CD4-positive, alpha-beta T cell (primary cell): Measurements from ENCODE around the gene MTHFS. TPM values are rescaled to one million over a fixed set of nuclear protein-coding genes. Genes with fewer than 3 reads are reported as not detected.
"Not testable (repeated sequence)": the region's sequence is repeated elsewhere in the genome, so short reads cannot be mapped to it uniquely, and the experiment has no call there.

ENCODE experiments used
- ATAC-seq: fragments of 200-7000 bp; cut with Tn5 transposase; one replicate; pipeline ENCODE4 v1.10.0; 2022; ENCODE audit warnings: mild to moderate bottlenecking; ENCODE audit not compliant: poor library complexity
- CTCF ChIA-PET: fragments of 350-600 bp; sonication (Branson Sonifier 250); formaldehyde crosslinking; loops from one replicate; lab custom pipeline; 2021; ENCODE audit warnings: antibody characterized with exemption, inconsistent platforms; lab: Charles Lee
- POLR2A ChIA-PET: fragments of 350-600 bp; sonication (Branson Sonifier 250); formaldehyde crosslinking; loops from one replicate; lab custom pipeline; 2021; ENCODE audit warnings: antibody characterized with exemption, inconsistent platforms; lab: Charles Lee
- DNase-seq, 14 experiments: peaks; one replicate each; pipeline ENCODE4 v3.0.0-alpha.2; 2013 to 2020; ENCODE audit warnings: mixed read lengths in 2 of 14
- H3K27ac ChIP-seq, 2 donors: one replicate each; pipeline versions ENCODE4 v1.5.1 to v1.7.0; 2013; ENCODE audit warnings: low read length in 2 of 2, low read depth in 1 of 2, mild to moderate bottlenecking in 1 of 2
- H3K27me3 ChIP-seq, 2 experiments: 1 replicate in 1 of 2; 2 replicates in 1 of 2; pipeline versions ENCODE4 v1.6.1 to v1.7.0; 2013; ENCODE audit warnings: low read length in 2 of 2, control low read depth in 1 of 2, mild to moderate bottlenecking in 1 of 2, moderate library complexity in 1 of 2; ENCODE audit not compliant: insufficient read depth in 2 of 2, control insufficient read depth in 1 of 2
- H3K36me3 ChIP-seq: one replicate; pipeline ENCODE4 v1.6.1; 2013; ENCODE audit warnings: low read length, control low read depth; ENCODE audit not compliant: insufficient read depth
- H3K4me1 ChIP-seq: one replicate; pipeline ENCODE4 v1.6.1; 2013; ENCODE audit warnings: low read length, control low read depth; ENCODE audit not compliant: insufficient read depth
- H3K4me3 ChIP-seq: one replicate; pipeline ENCODE4 v1.5.1; 2013; ENCODE audit warnings: mild to moderate bottlenecking, low read length, moderate library complexity
- H3K9me3 ChIP-seq, 2 experiments: 1 replicate in 1 of 2; 2 replicates in 1 of 2; pipeline versions ENCODE4 v1.6.1 to v1.7.0; 2013; ENCODE audit warnings: low read length in 2 of 2, mild to moderate bottlenecking in 2 of 2, control low read depth in 1 of 2, moderate library complexity in 1 of 2; ENCODE audit not compliant: control insufficient read depth in 1 of 2, insufficient read depth in 1 of 2
- H3K27ac Mint-ChIP-seq: one replicate; pipeline ENCODE4 v1.8.0; 2020; ENCODE audit warnings: mixed read lengths
- H3K27me3 Mint-ChIP-seq: one replicate; pipeline ENCODE4 v1.8.0; 2021; ENCODE audit warnings: mixed read lengths
- H3K36me3 Mint-ChIP-seq: one replicate; pipeline ENCODE4 v1.8.0; 2021; ENCODE audit warnings: low read depth, mixed read lengths
- H3K4me1 Mint-ChIP-seq: one replicate; pipeline ENCODE4 v1.8.0; 2021; ENCODE audit warnings: low read depth, mixed read lengths
- H3K4me3 Mint-ChIP-seq: one replicate; pipeline ENCODE4 v1.8.0; 2020; ENCODE audit warnings: mild to moderate bottlenecking, mixed read lengths
- H3K9me3 Mint-ChIP-seq: one replicate; pipeline ENCODE4 v1.8.0; 2020; ENCODE audit warnings: mixed read lengths
- intact Hi-C, 2 experiments: fragments of 100-400 bp; cut with DNase I in 1 of 2; cut with micrococcal nuclease in 1 of 2; formaldehyde crosslinking; loops; one replicate each; pipeline versions ENCODE4 v1.15.1 to v1.9.0; 2023 to 2025; cut with DNase I, micrococcal nuclease
- total RNA-seq, 174 experiments: library from RNA in 2 of 174; stranded (reverse) in 2 of 174; gene quantifications; one replicate each; pipeline ENCODE4 v1.2.3 and lab custom pipeline; 2021 to 2026
- TF ChIP-seq, protein P1 (sequence below): fragments of 200-600 bp; IDR thresholded peaks from one replicate; pipeline ENCODE4 v1.8.0; 2022; ENCODE audit warnings: antibody characterized with exemption, mild to moderate bottlenecking

MTHFS gene
- total RNA-seq, 2 experiments from 2014 or later = 9.1 to 9.8 TPM

DNA sequence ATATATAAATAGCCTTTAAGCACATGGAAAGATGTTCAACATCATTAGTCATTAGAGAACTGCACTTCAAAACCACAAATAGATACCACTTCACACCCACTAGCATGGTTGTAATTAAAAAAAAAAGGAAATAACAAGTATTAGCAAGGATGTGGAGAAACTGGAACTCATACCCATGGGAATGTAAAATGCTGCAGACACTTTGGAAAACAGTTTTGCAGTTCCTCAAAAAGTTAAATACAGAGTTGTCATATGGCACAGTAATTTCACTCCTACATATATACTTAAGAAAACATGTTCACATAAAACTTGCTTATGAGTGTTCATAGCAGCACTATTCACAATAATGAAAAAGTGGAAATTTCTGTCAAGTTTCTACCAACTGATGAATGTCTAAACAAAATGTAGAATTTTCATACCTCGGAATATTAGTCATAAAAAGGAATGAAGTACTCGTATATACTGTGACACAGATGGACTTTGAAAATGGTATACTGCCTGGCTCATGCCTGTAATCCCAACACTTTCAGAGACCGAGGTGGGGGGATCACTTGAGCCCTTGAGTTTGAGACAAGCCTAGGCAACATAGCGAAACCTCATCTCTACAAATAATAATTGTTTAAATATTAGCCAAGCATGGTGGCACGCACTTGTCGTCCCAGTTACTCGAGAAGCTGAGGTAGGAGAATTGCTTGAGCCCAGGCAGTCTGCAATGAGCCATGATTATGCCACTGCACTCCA lies 46.1 kb upstream of the MTHFS start:
- H3K36me3 Mint-ChIP-seq = no peaks in the 10 kb centered on the region
- no peaks in the 10 kb centered on the region for H3K9me3 ChIP-seq
- ChIA-PET CTCF (no interaction called here), POLR2A (interaction anchor here (1.3 kb wide), 1 partner anchor 47 kb away, joined by 3 read pairs; no protein-coding TSS in a partner anchor)
- H3K27me3 ChIP-seq = no peaks in the 10 kb centered on the region
- no peaks in the 10 kb centered on the region for H3K4me1 ChIP-seq
- H3K4me3 Mint-ChIP-seq = no peak overlapping the region
- no peak for ATAC-seq
- H3K27me3 Mint-ChIP-seq = peaks cover 4% of the 10 kb centered on the region
- TF ChIP-seq, protein P1, sequence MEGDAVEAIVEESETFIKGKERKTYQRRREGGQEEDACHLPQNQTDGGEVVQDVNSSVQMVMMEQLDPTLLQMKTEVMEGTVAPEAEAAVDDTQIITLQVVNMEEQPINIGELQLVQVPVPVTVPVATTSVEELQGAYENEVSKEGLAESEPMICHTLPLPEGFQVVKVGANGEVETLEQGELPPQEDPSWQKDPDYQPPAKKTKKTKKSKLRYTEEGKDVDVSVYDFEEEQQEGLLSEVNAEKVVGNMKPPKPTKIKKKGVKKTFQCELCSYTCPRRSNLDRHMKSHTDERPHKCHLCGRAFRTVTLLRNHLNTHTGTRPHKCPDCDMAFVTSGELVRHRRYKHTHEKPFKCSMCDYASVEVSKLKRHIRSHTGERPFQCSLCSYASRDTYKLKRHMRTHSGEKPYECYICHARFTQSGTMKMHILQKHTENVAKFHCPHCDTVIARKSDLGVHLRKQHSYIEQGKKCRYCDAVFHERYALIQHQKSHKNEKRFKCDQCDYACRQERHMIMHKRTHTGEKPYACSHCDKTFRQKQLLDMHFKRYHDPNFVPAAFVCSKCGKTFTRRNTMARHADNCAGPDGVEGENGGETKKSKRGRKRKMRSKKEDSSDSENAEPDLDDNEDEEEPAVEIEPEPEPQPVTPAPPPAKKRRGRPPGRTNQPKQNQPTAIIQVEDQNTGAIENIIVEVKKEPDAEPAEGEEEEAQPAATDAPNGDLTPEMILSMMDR = no peak
- H3K27ac ChIP-seq = no peak overlapping the region
- no peak for DNase-seq
- intact Hi-C loops = no loop called here
- no peaks in the 10 kb centered on the region for H3K4me1 Mint-ChIP-seq
- H3K27ac Mint-ChIP-seq = no peak overlapping the region
- H3K4me3 ChIP-seq = no peak overlapping the region
- H3K36me3 ChIP-seq = no peaks in the 10 kb centered on the region
- H3K9me3 Mint-ChIP-seq = no peaks in the 10 kb centered on the region

DNA sequence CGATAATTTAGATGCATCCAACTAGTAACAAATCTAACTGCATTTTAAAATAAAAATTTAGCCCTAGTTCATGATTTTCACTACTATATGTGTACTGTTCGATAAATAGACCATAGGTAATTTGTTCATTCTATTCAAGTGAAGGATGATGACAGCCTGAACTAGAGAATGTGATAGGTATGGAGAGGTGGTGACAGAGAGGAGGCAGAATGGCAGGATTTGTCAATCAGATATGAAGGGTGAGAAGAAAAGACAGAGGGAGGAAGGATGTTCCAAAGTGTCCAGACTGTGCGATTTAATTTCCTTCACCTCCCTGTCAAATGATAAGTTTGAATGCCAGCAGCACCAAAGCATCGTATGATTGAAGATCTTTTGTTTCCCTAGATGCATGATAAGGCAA lies 42.6 kb upstream of the MTHFS start:
- H3K36me3 Mint-ChIP-seq = no peaks in the 10 kb centered on the region
- CTCF ChIA-PET = no interaction called here
- H3K27ac Mint-ChIP-seq = no peak overlapping the region

DNA sequence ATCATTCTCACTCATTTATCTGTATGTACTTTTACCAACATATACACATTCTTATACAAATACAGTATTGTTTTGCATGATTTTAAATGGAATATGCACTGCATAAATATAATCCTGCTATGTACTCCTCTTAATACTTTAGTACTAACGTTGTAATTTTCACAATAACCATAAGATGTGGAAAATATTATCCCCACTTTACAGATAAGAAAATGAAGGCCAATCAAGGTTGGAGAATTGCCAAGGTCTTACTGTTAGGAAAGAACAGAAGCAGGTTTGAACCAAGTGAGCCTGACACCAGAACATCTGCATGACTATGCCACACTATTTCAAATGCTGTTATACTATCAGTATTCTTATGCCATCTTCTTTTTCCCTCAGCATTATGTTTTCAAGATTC lies 41.3 kb upstream of the MTHFS start:
- no peak overlapping the region for H3K27ac Mint-ChIP-seq
- H3K9me3 ChIP-seq = no peaks in the 10 kb centered on the region
- H3K4me1 ChIP-seq = peaks cover 4% of the 10 kb centered on the region
- H3K27ac ChIP-seq = no peak overlapping the region
- no peaks in the 10 kb centered on the region for H3K36me3 ChIP-seq
- H3K27me3 ChIP-seq = no peaks in the 10 kb centered on the region
- no peaks in the 10 kb centered on the region for H3K36me3 Mint-ChIP-seq
- H3K27me3 Mint-ChIP-seq = peaks cover 4% of the 10 kb centered on the region
- no peaks in the 10 kb centered on the region for H3K9me3 Mint-ChIP-seq
- ATAC-seq (no peak), DNase-seq (no peak)
- ChIA-PET POLR2A (no interaction called here), CTCF (no interaction called here)
- H3K4me3 Mint-ChIP-seq = no peak overlapping the region
- intact Hi-C loops = no loop called here
- TF ChIP-seq, protein P1 = no peak
- H3K4me3 ChIP-seq = no peak overlapping the region
- peaks cover 7% of the 10 kb centered on the region for H3K4me1 Mint-ChIP-seq

More for the DNA sequence above, 42.6 kb upstream of the MTHFS start:
- Histone ChIP-seq H3K4me3 (no peak overlapping the region), H3K9me3 (no peaks in the 10 kb centered on the region), H3K4me1 (no peaks in the 10 kb centered on the region), H3K27me3 (no peaks in the 10 kb centered on the region), H3K27ac (no peak overlapping the region), H3K36me3 (no peaks in the 10 kb centered on the region)
- intact Hi-C loops = no loop called here
- H3K9me3 Mint-ChIP-seq = no peaks in the 10 kb centered on the region
- TF ChIP-seq, protein P1 = no peak
- no peak overlapping the region for H3K4me3 Mint-ChIP-seq
- DNase-seq (no peak), ATAC-seq (no peak)
- H3K4me1 Mint-ChIP-seq = no peaks in the 10 kb centered on the region
- H3K27me3 Mint-ChIP-seq = peaks cover 4% of the 10 kb centered on the region
- POLR2A ChIA-PET = no interaction called here

GRCh38 chr15:79935556-79936201 lies 38.9 kb upstream of the MTHFS start:
- H3K4me3 Mint-ChIP-seq, CTCF ChIA-PET, intact Hi-C loops, DNase-seq, H3K36me3 Mint-ChIP-seq, H3K9me3 ChIP-seq, H3K4me3 ChIP-seq, H3K4me1 ChIP-seq, ATAC-seq, H3K27ac Mint-ChIP-seq, H3K36me3 ChIP-seq, H3K4me1 Mint-ChIP-seq, H3K27me3 Mint-ChIP-seq, POLR2A ChIA-PET, H3K27me3 ChIP-seq, H3K9me3 Mint-ChIP-seq, H3K27ac ChIP-seq: not testable (repeated sequence)
